K562 treated with DMSO at 1 percent for 24 hours (cell line): ENCODE measurements around the gene TSEN2. TPM values are rescaled to one million over a fixed set of nuclear protein-coding genes. Genes with fewer than 3 reads are reported as not detected.

ENCODE experiments used
- total RNA-seq: library from RNA; unstranded; fragments of 300-600 nt; gene quantifications from 2 replicates; pipeline ENCODE4 v1.2.3, GENCODE V29; 2022; ENCODE audit warnings: low read depth; ENCODE audit not compliant: insufficient read depth

Gene TSEN2
- 7.5 and 10.2 TPM in 2 replicates for total RNA-seq

DNA sequence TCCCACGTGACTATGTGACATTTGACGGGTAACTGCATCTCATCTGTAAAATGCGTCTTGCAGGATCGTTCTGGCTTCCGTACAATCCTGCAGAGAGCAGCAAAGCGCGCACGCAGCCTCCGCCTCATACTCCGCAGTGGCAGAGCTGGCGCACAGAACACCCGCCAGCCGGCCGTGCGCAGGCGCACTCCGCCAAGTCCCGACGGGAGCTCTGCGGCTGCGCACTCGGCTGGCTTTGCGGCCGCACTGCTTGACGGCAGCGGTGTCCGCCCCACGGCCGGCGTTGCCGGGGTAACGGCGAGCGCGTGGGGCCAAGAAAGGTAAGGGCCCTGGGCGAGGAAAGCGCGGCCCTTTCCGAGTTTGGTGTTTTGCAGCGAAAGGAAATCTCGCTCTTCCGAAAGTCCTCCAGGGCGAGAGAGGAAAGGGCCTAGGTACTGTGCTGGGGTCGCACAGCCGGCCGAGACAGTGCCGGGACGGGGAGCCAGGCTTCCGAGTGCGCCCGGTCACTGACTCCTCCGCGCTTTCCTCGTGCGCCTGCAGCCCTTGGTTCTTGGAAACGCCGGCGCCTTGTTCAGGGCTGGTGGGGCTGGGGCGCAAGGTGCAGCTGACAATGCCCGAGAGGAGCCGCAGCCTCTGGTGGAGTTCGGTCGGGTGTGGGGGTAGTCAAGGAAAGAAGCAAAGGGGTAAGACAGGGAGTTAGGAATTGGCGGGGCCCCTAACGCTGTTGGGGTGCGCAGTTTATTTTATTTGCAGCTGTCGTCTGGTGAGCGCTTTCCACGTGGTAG is at the start of gene TSEN2:
TSEN2 (plus strand) TSS at position 283 of the 785 bp plus-strand sequence. CDS start 5,321 bp downstream, outside the sequence.

DNA sequence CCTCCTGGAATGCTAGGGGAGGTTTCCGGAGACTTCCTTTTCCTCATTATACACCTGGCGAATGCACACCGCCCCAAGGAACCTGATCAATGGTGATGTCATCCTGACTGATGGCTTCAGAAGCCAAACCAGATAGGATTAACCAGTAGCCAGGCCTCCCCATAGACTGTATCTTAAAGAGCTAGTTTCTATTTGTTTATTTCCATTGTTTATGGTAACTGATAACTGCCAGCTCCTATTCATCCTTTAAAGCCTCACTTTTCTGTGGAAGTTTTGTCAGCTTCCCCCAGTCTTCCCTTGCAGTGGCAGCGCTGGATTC is 61.2 kb downstream of the TSEN2 start, which contains the start of gene MKRN2OS:
MKRN2OS (minus strand) TSS at position 27 of the 319 bp plus-strand sequence. CDS start 35 bp downstream, outside the sequence.

GRCh38 chr3:12556690-12557472 is 72.6 kb downstream of the TSEN2 start, which contains the start of gene MKRN2:
MKRN2 (plus strand) TSS chr3:12557087; CDS start chr3:12557151, 64 bp downstream.

Other genes with a start within 250 kb of the TSEN2 start
- gene PPARG, start 195.4 kb upstream of the TSEN2 start, total RNA-seq, result not detected in 2 replicates
- not detected in 2 replicates for gene MKRN2OS, start 61.0 kb downstream of the TSEN2 start, total RNA-seq
- gene MKRN2, start 72.6 kb downstream of the TSEN2 start, total RNA-seq, result 32.8 and 34.0 TPM in 2 replicates
- 73.7 and 77.4 TPM in 2 replicates for gene RAF1, start 179.6 kb downstream of the TSEN2 start, total RNA-seq